22Rv1 (cell line): Measurements from ENCODE around the gene ATRN.

Experiments
- CTCF ChIP-seq: fragments of 450-650 bp; IDR thresholded peaks from 2 replicates; pipeline ENCODE4 v1.5.1; 2017; ENCODE audit warnings: mild to moderate bottlenecking
- ZFX ChIP-seq: fragments of 450-650 bp; IDR thresholded peaks from 2 replicates; pipeline ENCODE4 v1.6.1; 2017; ENCODE audit warnings: antibody characterized with exemption, borderline replicate concordance

GRCh38 chr20:3687655-3688054 lies 216.8 kb downstream of the ATRN start:
- TF ChIP-seq CTCF, result no peak
- TF ChIP-seq ZFX, result no peak
